NCI-H1694 treated with DMSO at 0.1 percent for 48 hours (cell line): ENCODE results near the gene METTL24.
A peak's percentile ranks its signal among the peaks of the same experiment; 100 is the strongest.

Source experiments
- DNase-seq: peaks from one replicate; lab custom pipeline; 2025; lab: John Stamatoyannopoulos, UW

METTL24 gene

GRCh38 chr6:110334423-110335180, 23.5 kb downstream of the METTL24 start:
- no peak for DNase-seq

- DNase-seq, result no peak
These were observed 25.9 kb downstream of the METTL24 start for GRCh38 chr6:110332281-110332680.

GRCh38 chr6:110331816-110332215, 26.3 kb downstream of the METTL24 start:
- DNase-seq, result peak; percentile 86

DNA sequence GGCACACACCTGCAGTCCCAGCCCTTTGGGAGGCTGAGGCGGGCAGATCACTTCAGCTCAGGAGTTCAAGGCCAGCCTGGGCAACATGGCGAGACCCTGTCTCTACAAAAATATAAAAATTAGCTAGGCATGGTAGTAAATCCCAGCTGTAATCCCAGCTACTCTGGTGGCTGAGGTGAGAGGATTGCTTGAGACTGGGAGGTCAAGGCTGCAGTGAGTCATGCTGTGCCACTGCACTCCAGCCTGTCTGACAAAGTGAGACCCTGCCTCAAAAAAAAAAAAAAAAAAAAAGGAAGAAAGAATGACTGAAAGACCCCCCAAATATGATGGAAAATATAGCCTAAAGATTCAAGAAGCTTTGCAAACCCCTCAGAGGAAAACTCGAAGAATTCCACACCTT, 26.8 kb downstream of the METTL24 start:
- no peak for DNase-seq

DNA sequence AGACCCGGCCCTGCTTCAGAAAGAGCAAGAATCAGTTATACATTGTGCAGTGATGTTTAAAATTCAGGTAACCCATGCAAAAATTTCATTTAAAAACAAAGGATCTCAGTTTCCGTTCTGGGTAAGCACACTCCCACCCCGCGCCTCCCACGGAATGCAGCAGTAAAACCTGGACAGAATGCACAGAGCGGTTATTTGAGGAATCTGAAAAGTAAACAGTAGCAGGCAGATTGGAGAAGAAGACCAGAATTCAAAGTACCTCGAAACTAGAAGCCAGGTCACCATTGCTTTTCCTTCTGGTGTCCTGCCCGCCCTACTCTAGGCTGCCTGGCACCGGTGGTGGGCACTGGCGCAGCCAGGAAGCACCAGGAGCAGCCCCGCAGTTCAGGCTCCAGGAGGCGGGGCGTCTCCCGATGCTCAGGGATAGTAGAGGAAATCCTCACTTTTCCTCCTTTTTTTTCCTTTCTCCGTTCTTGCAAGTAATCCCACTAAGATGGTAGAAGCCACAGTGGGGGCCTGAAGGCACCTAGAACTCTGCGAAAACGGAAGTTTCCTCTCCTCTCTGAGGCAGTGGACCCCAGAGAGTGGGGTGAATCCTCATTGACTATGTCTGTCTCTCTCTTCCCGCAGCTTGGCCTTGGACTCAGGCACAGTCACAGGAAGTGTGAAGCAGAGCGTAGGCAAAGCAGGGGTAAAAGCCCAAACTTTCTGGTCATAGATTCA, 28.3 kb downstream of the METTL24 start:
- DNase-seq, result no peak

DNA sequence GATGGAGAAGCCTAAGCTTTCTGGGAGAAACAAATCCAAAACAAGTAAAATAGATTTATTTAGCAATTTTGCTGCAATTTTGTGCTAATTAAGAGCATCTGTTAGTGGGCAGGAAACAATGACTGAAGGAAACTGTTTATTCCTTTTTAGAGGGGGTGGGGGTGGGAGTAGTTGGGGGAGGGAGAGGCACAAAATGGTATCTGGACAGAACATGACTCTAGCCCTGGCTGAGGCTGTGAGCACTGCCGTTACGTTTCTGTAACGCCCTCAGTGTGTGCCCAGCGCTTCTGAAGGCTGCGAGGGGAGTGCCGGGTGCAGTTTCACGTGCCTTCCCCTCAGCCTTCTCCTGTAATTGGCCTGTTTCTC, 28.8 kb downstream of the METTL24 start:
- peak; percentile 52 for DNase-seq

GRCh38 chr6:110328259-110328658, 29.9 kb downstream of the METTL24 start:
- no peak for DNase-seq

GRCh38 chr6:110327391-110327790, 30.8 kb downstream of the METTL24 start:
- no peak for DNase-seq

- DNase-seq, result no peak
These were observed 31.5 kb downstream of the METTL24 start for GRCh38 chr6:110326609-110327008.

GRCh38 chr6:110326057-110326456, 32.1 kb downstream of the METTL24 start:
- DNase-seq, result no peak

DNA sequence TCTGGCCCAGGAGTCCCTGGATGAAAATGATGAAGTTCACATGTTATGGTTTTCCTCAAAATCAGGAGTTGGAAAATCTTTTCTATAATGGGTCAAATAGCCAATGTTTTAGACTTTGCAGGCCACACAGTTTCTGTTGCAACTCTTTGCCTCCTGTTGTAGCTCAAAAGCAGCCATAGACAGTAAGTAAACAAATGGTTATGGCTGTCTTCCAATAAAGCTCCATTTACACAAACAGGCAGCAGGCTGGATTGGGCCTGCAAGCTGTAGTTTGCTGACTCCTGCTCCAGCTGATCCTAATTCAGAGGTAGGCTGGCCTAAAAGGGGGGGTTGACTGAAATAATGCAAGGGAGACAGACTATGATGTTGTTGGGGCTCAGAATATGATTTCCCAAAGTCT, 33.0 kb downstream of the METTL24 start:
- DNase-seq, result peak; percentile 88

- DNase-seq, result no peak
These were observed 33.6 kb downstream of the METTL24 start for GRCh38 chr6:110324548-110324947.

DNA sequence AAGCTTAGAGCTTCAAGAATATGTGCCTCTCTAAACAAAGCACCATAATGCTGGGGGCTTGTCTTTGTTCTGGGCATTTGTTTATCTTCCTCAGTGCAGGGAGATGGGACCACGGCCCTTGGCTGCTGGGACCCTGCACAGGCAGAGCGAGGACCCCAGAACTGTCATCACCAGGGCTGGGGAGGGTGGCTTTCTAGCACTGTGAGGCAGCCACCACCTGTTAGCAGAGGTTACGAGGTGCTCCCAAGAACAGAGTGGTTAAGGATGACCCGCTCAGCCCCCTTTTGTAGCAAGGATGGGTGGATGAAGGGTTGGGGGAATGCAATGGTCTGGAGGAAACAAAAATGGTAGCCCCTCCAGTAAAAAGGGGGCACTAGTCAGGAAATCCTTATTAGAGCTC, 34.9 kb downstream of the METTL24 start:
- no peak for DNase-seq

DNA sequence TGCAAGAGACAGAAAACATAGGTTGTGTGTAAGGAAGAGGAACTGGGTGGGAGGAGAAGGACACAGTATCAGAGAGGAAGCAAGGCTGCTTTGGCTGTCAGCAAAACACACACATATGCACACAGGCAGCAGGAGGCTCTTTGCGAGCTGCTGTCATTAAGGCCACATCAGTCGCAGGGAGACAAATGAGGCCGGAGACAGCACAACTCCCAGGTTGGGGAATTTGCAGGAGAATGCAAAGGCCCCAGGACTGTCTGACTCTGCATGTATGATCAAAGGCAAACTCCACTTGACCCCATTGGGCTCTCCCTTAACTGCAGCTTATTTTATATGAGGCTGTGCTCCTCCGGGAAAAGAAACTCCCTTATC, 35.3 kb downstream of the METTL24 start:
- DNase-seq, result peak; percentile 27

- no peak for DNase-seq
These were observed 35.8 kb downstream of the METTL24 start for GRCh38 chr6:110322151-110322873.

GRCh38 chr6:110320307-110320706, 37.8 kb downstream of the METTL24 start:
- DNase-seq, result no peak

- no peak for DNase-seq
These were observed 38.3 kb downstream of the METTL24 start for GRCh38 chr6:110319843-110320242.

DNA sequence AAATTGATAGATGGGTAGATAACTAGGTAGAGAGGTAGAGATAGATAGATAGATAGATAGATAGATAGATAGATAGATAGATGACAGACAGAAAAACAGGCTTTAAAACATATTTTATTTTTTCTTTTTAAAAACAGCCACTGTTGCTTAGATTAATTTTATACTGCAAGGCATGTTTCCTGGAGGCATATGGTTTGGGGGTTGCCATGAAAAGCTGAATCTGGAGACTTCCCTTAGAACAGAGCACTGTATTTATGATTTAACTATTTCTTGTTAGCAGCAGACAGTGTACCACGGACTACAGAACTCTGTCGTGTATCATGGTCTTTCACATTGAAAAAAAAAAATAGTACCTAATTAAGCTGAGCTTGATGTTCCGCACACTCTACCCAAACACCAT, 38.8 kb downstream of the METTL24 start:
- DNase-seq, result no peak

- no peak for DNase-seq
These were observed 39.2 kb downstream of the METTL24 start for GRCh38 chr6:110318971-110319370.

DNA sequence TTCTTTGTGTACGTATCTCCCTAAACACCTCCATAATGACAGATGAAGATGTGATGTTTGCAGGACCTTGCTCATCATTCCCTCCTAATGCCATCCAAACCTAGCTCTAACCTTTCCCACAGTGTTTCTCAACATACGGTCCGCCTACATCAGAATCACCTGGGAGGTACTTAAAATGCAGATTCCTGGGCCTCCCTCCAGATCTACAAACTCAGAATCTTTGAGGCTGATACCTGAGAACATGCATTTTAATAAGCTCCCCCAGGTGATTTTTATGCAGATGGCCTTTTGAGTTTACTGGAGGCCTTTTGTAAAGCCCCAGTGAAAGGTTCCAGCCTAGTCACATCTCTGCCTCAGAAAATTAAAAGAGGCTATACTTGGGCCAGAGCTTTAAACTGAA, 40.5 kb downstream of the METTL24 start:
- DNase-seq, result no peak

DNA sequence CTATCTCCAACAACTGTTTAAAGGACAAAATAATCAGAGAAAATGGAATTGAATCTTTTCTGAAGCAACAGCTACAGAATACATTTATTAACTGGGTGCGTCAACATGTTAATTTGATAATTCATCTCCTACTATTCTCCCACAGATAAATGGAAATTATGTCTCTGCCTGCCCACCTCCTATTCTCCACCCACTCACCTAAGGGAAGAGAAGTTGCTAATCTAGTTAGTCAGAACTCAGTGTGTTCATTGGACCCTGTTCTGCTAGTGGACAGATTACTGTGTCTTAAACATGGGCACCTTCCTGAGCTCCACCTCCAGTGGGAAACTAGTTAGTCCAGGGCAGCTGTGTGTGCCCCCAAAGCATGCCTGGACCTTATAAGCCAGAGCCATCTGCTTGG, 41.0 kb downstream of the METTL24 start:
- DNase-seq, result no peak

- DNase-seq, result no peak
These were observed 42.2 kb downstream of the METTL24 start for GRCh38 chr6:110315869-110316398.
